ENCODE results near the gene FOXP1.
"Not testable (repeated sequence)": the region's sequence is repeated elsewhere in the genome, so short reads cannot be mapped to it uniquely, and the experiment has no call there.

The FOXP1 gene

GRCh38 chr3:71042759-71043158, 540.8 kb downstream of the FOXP1 start:
- DNase-seq = no peak

DNA sequence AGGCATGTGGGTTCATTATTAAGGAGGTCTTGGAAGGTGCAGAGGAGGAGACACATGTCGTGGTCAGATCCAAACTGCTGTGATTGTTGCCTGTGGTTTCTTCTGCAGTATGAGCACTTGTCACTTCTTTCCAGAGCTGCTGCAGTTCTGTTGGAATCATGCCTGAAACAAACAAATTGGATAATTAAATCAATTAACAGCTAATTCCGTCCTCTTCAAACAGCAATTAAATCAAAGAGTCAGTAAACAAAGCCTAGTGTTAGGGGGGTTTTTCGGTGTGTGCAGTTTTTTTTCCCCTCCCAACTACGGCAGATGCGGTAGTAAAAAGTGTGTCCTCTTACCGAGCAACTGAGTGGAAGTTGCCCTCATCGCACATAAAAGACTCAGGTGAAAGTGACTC, 542.2 kb downstream of the FOXP1 start:
- DNase-seq = no peak

DNA sequence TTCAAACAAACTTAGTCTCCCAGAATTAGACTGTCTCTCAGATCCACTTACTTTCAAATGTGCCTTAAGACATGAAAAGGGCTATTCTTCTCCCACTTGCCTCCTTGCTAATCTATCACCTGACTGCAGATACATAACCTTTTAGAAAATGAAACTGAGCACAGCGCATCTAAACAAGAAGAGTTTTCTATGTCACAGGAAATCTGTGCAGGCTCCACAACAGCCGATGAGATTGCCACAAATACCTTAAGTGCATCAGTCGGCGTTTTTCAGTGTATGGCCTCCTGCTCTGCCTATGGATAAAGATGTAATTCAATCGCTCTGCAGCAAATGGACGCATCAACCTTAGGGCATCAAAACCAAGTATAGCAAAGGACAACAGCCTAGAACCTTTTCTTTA, 544.2 kb downstream of the FOXP1 start:
- peak; percentile 46 for DNase-seq

DNA sequence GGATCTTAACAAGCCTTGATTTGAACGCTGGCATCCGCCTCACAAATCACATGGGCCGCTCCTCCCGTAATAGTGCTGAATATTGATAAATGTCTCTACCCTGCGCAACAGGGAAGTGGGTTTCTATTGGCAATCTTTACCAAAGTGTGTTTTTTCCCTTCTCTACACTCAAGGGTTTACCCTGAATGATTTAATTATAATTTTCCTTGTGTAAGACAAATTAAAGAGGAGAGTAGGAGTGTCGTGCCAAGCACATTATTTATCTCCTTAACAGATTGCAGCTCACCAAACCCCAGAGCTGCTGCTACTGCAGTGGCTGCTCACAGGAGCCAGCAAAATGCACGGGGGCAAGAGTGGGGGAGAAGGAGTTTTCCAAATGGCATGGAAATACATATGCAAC, 545.8 kb downstream of the FOXP1 start:
- no peak for DNase-seq

DNA sequence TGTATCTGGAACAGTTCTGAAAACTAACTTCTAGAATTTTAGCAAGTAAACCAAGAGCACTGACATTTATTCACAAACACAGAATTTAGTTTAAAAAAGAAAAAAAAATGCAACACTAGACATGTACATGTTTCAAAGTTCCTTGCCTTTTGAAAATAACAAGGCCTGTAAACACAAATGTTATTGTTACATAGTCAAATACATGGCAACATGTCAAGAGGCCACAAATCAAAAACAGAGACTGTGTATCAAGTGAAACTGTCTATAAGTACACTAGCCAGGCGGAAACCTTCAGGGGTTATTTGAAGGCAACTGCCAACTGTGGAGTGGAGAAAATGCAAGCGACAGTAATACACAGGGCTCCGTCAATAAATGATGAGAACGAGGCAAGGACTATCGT, 547.6 kb downstream of the FOXP1 start:
- DNase-seq = no peak

GRCh38 chr3:71035314-71035713, 548.2 kb downstream of the FOXP1 start:
- no peak for DNase-seq

- no peak for DNase-seq
Measured at GRCh38 chr3:71033681-71034220, 549.8 kb downstream of the FOXP1 start.

- DNase-seq = no peak
Measured at GRCh38 chr3:71031914-71032521, 551.5 kb downstream of the FOXP1 start.

GRCh38 chr3:71031181-71031580, 552.3 kb downstream of the FOXP1 start:
- no peak for DNase-seq

DNA sequence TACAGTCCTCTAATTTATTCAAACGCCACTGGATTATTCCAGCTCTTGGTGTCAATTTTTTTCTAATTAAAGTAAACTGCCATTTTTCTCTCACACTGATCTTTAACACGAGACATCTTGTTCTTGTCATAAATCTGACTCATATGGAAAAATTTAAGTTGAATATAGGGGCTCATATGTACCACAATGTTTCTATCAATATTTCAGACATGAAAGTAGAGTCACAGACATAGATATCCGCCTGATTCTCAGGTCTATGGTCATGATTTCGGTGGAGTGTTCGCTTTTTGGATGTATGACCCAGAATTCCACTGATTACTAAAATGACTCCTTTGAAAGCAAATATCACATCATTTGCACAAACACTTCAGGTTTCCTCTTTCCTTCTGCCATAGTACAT, 552.8 kb downstream of the FOXP1 start:
- no peak for DNase-seq

DNA sequence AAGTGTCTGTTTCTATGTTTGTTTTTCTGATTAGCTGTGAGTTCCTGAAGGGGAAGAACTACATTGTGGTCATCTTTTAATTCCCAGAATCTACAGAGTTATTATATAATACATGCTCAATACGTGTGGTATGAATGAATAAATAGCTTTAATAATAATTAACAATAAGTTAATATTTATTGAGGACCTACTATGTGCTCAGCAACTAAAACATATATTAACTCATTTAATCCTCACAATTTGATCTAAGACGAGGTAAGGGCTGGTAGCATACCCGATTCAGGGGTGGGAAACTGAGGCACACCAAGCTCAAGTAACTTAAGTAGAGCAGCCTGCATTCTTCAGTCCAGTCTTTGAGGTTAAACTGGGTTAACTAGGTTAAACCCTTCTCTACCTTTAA, 553.8 kb downstream of the FOXP1 start:
- no peak for DNase-seq

- no peak for DNase-seq
Measured at GRCh38 chr3:71028802-71029201, 554.7 kb downstream of the FOXP1 start.

GRCh38 chr3:71028184-71028583, 555.3 kb downstream of the FOXP1 start:
- DNase-seq = no peak

- no peak for DNase-seq
Measured at GRCh38 chr3:71026634-71027578, 556.6 kb downstream of the FOXP1 start.

GRCh38 chr3:71025516-71025915, 558.0 kb downstream of the FOXP1 start:
- DNase-seq = no peak

GRCh38 chr3:71025010-71025409, 558.5 kb downstream of the FOXP1 start:
- no peak for DNase-seq

DNA sequence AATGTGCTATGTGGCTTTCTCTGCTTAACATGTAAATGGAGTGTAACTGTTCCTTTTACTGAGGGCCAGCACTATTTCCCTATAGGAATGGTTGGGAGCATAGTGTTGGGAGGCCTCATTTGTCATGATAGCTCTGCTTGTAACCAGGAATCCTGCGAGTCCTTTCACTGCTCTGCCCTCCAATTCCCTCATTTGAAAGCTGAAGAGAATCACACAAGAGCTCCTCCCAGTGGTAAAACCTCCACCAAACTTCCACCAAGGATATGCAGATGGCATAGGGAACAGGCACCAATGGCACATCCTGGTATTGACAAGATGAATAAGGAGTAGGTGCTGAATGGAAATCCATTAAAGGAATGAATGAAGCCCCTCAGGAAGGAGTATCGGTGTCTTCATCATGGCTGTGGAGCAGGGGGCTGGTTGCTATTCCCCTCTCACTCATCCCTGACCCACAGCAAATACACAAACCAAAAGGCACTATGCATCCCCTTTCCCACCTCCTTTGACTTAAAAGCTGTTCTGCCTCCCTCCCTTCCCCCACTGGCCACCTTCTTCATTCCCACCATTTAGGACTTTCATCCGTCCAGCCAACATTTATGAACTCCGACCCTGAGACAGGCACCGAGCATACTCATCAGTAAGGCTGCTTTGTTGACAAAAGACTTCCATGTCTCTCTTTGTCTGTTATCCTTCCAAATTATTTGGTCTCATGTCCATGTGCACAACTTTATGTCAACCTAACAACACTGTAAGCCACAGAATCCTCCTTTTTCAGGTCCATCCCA, 560.8 kb downstream of the FOXP1 start:
- no peak for DNase-seq

- DNase-seq = no peak
Measured at GRCh38 chr3:71018799-71019198, 564.7 kb downstream of the FOXP1 start.

DNA sequence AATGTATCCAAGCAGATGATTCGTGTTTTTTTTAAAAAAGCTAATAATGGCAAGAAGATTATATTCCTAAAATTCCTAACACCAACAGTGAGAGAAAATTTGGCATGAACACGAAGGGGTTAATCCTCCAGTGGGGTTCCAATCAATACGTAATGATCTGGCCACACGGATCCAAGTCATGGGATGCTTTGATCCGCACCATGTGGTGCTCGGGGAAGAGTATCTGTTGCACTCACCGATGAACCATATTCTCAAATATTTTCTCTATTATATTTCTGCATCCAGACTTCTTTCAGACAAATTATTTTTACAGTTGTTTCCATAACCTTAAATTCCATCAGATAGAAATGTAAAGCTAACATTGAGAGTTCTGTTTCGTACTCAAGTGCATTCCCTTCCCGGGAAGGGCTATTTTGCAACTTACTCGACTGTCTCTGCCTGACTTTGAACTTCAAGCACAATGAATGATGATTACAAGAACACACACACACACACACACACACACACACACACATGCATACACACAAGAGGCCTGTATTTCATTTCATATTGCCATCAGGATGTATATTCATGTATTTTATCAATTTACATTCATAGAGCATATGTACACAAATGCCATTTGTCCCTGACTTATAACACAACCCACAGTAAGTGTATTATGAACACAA, 567.2 kb downstream of the FOXP1 start:
- DNase-seq = no peak

- DNase-seq = not testable (repeated sequence)
Measured at GRCh38 chr3:71014616-71015015, 568.9 kb downstream of the FOXP1 start.

GRCh38 chr3:71012971-71013370, 570.6 kb downstream of the FOXP1 start:
- DNase-seq = no peak

GRCh38 chr3:71011565-71012287, 571.8 kb downstream of the FOXP1 start:
- no peak for DNase-seq

Measured in activated CD4-positive, alpha-beta T cell treated with anti-CD3 and anti-CD28 coated beads, Interleukin-10, Interleukin-2, amounts not matched to agents 100 ng/mL and 50 ng/mL, durations not matched to agents 16 hours and 8 hours (primary cell).